ENCODE results near the gene APOBEC3B. TPM values are rescaled to one million over a fixed set of nuclear protein-coding genes. Genes with fewer than 3 reads are reported as not detected.
"Not testable (repeated sequence)": the region's sequence is repeated elsewhere in the genome, so short reads cannot be mapped to it uniquely, and the experiment has no call there.

The APOBEC3B gene
- total and polyA plus RNA-seq, 9 of the 15 experiments (the other 6 are each of a cell fraction or from before 2014, with no cell fraction given), result 5.9 to 166 (median 43.2) TPM

DNA sequence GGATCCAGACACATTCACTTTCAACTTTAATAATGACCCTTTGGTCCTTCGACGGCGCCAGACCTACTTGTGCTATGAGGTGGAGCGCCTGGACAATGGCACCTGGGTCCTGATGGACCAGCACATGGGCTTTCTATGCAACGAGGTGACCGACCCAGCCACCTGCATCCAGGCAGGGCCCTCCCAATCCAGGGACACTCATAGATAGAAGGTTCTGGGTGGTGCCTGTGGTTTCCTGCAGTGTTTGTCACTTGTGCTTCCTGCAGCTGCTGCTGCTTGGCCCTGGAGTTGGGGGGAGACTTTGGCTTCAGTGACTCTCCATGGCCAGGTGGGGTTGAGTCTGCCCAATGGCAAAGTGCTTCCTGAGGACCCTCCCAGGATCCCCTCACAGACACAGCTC is 7.3 kb downstream of the APOBEC3B start:
- Histone ChIP-seq H3K36me3 (ENCODE audit: control insufficient read depth, insufficient read depth, low read length) (0 out of 3 replicates have a peak, but pooled peaks cover 3% of the 10 kb centered on the region), H3K79me2 (ENCODE audit: control insufficient read depth, insufficient read depth, low read length) (no peaks in the 10 kb centered on the region), H4K20me1 (replicated peaks; ENCODE audit: control insufficient read depth, insufficient read depth, low read length) (no peaks in the 10 kb centered on the region), H3K4me1 (replicated peaks in 1 of 2; ENCODE audit: control insufficient read depth in 2 of 2, insufficient read depth in 2 of 2, low read length in 2 of 2) (peaks cover 0 to 9% of the 10 kb centered on the region in 2 experiments; a peak in 2 of 5 replicates), H3K9me3 (replicated peaks; ENCODE audit: control insufficient read depth, insufficient read depth, low read depth, low read length) (no peaks in the 10 kb centered on the region), H3K9me1 (ENCODE audit: control insufficient read depth, insufficient read depth, low read length) (no peaks in the 10 kb centered on the region), H3K4me2 (ENCODE audit: insufficient read depth, low read length) (no peak overlapping the region), H3K4me3 (no peak overlapping the region), H3K9ac (ENCODE audit: insufficient read depth in 1 of 2, low read depth in 2 of 2, low read length in 2 of 2) (no peak overlapping the region), H2AFZ (ENCODE audit: low read depth, low read length) (no peak overlapping the region), H3K27me3 (ENCODE audit: control insufficient read depth in 2 of 2, insufficient read depth in 2 of 2, low read length in 2 of 2) (no peaks in the 10 kb centered on the region), H3K27ac (ENCODE audit: extremely low read depth, low read depth, low read length) (no peak overlapping the region)
- intact Hi-C loops (cut with micrococcal nuclease) (no loop called here), in situ Hi-C loops (cut with MboI) (no loop called here)
- no peak for FAIRE-seq
- no peak for DNase-seq (ENCODE audit: extremely low read depth in 1 of 4, low spot score in 3 of 4)
- 79% methylated on average over 5 of the region's 6 CpGs for WGBS (ENCODE audit: insufficient coverage, low coverage, missing lambda C conversion rate)
- ATAC-seq, result no peak
- no peak for TF ChIP-seq TBL1XR1 (IDR thresholded peaks at IDR 0.05; ENCODE audit: low read length in 2 of 2)
- TF ChIP-seq ZNF589 (CRISPR knock-in tag; IDR thresholded peaks at IDR 0.05; ENCODE audit: low read depth), result no peak
- no peak for TF ChIP-seq BRD4 (IDR thresholded peaks at IDR 0.05)
- no peak for TF ChIP-seq NUFIP1 (IDR thresholded peaks at IDR 0.05; ENCODE audit: partially characterized antibody)
- TF ChIP-seq GTF2A2 (tag; IDR thresholded peaks at IDR 0.05), result no peak
- TF ChIP-seq CBX3 (IDR thresholded peaks at IDR 0.05; ENCODE audit: borderline replicate concordance in 1 of 2, low read length in 2 of 2), result no peak
- TF ChIP-seq ZNF408 (CRISPR knock-in tag; IDR thresholded peaks at IDR 0.05; ENCODE audit: low read depth), result no peak
- no peak for TF ChIP-seq SRF (CRISPR knock-in tag; IDR thresholded peaks at IDR 0.05)
- no peak for TF ChIP-seq HNRNPK (IDR thresholded peaks at IDR 0.05; ENCODE audit: low read depth, low read length, poor library complexity, severe bottlenecking)
- TF ChIP-seq ZNF146 (CRISPR knock-in tag; IDR thresholded peaks at IDR 0.05; ENCODE audit: unreplicated experiment), result no peak
- no TSS peak for BruUV-seq (replicated peaks)
- ChIA-PET CTCF (ENCODE audit: low intra/inter-chr PET ratio) (no interaction called here), POLR2A (no interaction called here)

DNA sequence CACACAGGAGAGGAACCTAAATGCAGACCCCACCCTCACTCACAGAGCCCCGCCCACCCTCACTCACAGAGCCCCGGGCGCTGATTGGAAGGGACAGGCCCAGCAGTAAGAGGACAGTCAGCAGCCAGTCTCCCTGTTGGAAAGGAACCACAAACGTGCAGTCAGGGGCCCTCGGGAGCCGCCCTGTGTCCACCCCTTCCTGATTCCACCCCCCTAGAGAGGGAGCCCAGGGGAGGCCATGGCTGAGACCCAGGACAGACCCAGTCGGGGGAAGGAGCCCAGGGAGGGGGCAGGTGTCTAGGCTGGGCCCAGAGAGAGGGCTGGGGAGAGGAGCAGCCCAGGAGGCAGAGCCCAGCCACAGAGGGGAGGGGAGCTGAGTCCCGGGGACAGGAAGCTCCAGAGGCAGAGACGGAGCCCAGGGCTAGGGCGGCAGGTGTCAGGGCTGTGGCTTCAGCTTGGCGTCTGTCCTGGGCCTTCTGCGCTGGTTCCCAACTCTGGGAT is 10.8 kb downstream of the APOBEC3B start:
- CTCF ChIA-PET (ENCODE audit: low intra/inter-chr PET ratio); H3K36me3 ChIP-seq (ENCODE audit: control insufficient read depth, insufficient read depth, low read length); H3K9me1 ChIP-seq (ENCODE audit: control insufficient read depth, insufficient read depth, low read length); BruUV-seq (replicated peaks); DNase-seq (ENCODE audit: extremely low read depth in 1 of 4, low spot score in 3 of 4); intact Hi-C loops (cut with micrococcal nuclease); FAIRE-seq; in situ Hi-C loops (cut with MboI); H3K79me2 ChIP-seq (ENCODE audit: control insufficient read depth, insufficient read depth, low read length); H3K4me1 ChIP-seq (replicated peaks in 1 of 2; ENCODE audit: control insufficient read depth in 2 of 2, insufficient read depth in 2 of 2, low read length in 2 of 2); H3K9ac ChIP-seq (ENCODE audit: insufficient read depth in 1 of 2, low read depth in 2 of 2, low read length in 2 of 2); H3K9me3 ChIP-seq (replicated peaks; ENCODE audit: control insufficient read depth, insufficient read depth, low read depth, low read length); H3K4me2 ChIP-seq (ENCODE audit: insufficient read depth, low read length); H3K27me3 ChIP-seq (ENCODE audit: control insufficient read depth in 2 of 2, insufficient read depth in 2 of 2, low read length in 2 of 2); H2AFZ ChIP-seq (ENCODE audit: low read depth, low read length); H3K27ac ChIP-seq (ENCODE audit: extremely low read depth, low read depth, low read length); H3K4me3 ChIP-seq; H4K20me1 ChIP-seq (replicated peaks; ENCODE audit: control insufficient read depth, insufficient read depth, low read length): not testable (repeated sequence)
- peak; percentile 91 for ATAC-seq
- POLR2A ChIA-PET, result interaction anchor here (1.3 kb wide), 1 partner anchor 10 kb away, joined by 5 read pairs; no protein-coding TSS in a partner anchor
- 15% methylated on average over 4 of the region's 12 CpGs for WGBS (ENCODE audit: insufficient coverage, low coverage, missing lambda C conversion rate)

All from K562 (cell line).